Left kidney (tissue), 2 donors: ENCODE results near the gene BLM. TPM values are rescaled to one million over a fixed set of nuclear protein-coding genes. Genes with fewer than 3 reads are reported as not detected.

Experiments used
- DNase-seq: peaks from one replicate; pipeline ENCODE4 v3.0.0-alpha.2; 2013
- polyA plus RNA-seq: library from polyadenylated mRNA; unstranded; fragments of 120-200 nt; gene quantifications from one replicate; pipeline ENCODE4 v1.2.1, GENCODE V29; 2013; ENCODE audit not compliant: insufficient read length

Gene BLM
- polyA plus RNA-seq, 1 donor = 17.7 TPM

DNA sequence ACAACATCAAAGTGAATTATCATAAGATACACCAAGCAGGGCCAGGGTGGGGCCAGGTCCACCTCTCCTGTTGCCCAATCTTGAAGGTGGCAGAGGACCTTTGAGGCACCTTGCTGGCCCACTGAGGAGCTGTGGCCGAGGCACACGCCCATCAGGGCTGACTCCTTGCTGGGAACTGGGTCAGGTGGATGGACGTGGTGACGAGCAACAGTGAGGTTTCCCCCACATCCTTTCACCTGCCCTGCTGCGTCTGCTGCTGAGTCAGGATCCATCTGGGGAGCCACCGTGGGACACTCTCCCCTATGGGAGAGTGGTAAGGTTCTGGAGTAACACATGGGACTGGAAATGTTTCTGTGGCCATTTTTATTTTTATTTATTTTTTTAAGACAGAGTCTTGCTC lies 134.0 kb downstream of the BLM start:
- DNase-seq = no peak

DNA sequence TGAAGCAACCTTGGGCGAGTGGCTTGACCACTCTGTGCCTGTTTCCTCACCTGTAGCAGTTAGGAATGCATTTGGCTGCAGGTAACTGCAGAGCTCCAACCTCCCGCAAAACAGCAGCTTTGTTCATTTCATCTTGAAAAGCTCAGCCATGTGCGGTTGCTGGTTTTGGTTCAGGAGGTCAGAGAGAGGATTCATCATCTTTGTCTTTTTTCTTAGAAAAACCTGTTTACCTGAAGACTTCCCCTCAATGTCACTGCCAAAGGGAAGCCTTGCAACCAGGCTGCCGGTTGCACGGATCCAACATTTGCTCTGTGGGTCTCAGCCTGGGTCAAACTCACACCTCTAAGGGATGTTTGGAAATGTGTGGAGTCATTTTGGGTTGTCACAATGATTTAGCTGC lies 134.8 kb downstream of the BLM start:
- DNase-seq = no peak

DNA sequence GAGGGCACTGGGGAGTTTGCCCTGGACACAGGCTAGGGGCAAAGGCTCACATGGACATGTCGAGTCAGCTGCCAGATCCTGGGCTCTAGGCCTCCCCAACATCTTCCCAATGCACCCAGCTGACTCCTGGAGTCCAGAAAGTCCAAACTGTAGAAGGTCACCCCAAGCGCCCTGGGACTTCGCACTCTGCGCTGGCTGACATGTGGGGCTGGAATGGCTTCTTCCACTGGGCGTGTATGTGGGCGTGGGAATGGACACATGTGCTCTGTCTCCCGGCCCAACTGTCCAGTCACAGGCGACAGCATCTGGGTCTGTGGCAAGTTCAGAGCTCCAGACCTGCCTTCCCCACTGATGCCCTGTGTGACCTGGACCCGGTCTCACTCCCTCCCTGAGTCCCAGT lies 138.0 kb downstream of the BLM start:
- DNase-seq = no peak

DNA sequence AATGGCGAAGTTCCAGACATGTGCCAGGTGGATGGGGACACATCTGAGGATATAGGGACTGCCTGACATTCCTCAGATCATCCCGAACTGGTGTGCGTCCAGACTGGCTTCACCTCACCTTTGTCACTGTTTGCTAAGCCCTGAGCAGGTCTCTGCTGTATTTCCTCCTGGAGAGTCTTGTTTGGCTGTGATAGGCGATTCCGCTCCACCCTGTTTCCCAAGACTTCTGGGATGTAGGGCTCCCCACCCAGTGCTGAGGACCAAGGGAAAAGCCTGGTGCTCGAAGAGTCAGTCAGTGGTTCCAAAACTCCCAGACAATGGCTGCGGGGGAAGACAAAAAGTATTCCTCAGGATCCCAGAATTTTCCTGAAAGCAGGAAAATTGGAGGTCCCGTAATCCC lies 140.2 kb downstream of the BLM start:
- DNase-seq = no peak

DNA sequence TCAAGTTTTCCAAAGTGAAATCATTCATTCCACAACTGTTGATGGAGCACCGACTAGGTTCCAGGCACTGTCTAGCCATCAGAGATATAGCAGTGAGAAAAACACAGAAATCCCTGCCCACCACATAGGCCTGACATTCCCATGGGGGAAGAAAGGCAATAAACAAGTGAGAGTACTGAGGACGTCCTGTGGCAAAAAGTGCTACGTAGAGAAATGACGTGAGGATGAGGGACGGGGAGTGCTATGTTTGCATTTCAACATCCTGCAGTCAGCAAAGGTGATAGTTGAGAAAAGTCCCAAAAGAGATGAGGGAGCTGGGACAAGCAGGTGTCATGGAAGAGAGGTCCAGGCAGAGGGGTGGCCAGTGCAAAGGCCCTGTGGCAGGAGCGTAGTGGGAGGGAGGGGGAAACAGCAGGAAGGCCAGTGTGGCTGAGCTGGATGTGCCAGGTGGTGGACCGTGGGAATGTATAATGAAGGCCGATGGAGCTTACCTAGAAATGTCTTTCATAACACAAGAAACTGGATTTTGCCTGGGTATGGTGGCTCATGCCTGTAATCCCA lies 140.8 kb downstream of the BLM start:
- no peak for DNase-seq

DNA sequence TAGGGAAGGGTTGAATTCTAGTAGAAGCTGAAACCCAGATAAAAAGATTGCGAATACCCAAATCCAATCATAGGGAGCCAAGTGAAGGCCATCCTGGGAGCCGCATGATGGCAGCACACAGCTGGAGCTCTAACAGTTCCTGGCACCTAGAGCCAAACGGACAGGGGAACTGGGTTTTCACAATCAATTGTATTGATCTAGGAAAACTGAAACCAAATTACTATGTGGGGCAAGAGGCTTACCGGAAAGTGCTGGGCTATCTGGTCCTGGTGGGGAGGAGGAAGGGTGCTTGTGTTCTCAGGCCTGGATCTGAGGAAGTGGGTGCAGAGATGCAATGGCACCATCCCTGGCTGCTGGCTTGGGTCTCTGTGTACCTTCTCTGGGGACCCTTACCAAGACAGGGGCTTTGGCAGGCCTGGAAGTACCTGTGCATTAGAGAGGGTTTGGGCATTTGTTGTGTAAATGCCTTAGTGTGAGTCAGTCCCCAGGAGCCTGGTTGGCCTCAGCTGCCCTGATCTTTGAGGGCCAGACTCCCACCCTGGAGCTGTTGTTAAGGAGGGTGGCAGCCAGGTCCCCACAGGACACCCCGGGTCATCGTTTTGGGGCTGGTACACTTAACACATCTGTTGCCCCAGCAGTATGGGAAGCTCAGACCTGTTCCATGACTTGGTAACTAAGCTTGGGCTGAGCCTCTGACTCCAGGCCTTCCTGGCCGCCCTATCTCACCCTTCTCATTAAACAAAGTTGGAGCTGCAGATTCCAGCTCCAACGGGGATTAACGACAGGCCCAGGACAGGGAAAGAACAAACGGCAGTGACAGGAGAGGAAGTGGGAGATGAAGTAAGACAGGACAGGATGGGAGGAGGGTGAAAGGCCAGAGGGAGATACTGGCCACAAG lies 142.3 kb downstream of the BLM start:
- no peak for DNase-seq

DNA sequence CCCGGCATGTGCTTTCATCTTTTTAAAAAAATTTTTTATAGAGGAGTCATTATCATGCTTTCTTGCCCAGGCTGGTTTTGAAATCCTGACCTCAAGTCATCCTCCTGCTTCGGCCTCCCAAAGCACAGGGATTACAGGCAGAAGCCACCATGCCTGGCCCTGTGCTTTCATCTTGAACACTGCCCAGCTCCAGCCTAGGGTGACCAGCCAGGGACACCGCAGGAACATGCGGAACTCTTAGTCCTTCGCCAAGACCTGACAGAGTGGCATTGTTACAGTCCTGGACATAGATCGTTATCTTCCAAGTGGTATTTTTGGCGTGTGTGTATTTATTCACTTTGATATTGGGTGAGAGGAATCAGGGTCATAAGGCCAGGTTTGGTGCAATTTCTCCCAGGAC lies 143.3 kb downstream of the BLM start:
- DNase-seq = no peak

DNA sequence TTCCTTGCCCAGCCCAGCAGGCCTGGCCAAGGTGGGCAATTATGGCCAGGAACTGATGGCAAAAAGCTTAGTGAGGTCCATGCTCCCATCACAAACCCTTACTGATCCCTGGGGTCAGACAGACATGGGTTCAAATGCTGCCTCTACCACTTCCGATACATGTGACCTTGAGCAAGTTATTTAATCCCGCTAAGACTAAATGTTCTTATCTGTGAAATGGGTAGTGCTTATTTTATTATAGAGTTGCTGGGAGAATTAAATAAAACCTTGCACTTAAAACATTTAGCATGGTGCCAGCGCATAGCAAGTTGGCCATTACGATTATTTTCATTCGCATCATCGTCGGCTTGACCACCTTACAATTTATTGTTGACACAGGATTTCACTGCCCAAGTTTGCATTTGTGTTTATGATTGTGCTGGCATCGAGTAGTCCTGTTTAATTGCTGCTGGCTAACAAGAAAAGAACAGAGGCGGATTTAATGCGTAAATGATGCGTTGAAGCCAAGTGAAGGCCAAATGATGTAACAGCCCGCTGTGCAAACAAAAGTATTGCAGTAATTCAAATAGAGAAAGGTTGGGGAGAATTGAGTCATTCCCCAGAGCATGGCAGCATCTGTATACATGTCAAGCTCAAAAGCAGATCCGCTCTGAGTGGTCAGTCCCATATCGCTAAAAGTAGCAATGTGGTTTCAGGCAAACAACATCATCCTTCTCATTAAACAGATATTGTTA lies 144.0 kb downstream of the BLM start:
- DNase-seq = no peak

DNA sequence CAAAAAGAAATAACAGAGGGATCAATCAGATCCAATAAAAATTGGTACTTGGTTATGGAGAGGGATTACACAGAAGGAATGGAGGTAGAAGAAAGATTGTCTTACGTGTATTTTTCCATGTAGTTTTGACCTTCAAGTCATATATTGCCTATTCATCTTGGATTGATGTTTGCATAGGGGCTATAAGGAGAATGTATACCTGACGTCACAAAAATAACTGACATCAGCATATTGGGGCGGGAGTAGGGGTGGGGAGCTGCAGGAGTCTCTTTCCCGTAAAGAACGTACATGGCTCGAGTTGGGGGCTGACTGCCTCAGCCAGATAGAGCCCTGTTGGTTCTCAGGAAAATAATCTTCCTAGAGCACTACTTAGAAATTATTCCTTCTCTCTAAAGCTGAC lies 145.3 kb downstream of the BLM start:
- DNase-seq = no peak

DNA sequence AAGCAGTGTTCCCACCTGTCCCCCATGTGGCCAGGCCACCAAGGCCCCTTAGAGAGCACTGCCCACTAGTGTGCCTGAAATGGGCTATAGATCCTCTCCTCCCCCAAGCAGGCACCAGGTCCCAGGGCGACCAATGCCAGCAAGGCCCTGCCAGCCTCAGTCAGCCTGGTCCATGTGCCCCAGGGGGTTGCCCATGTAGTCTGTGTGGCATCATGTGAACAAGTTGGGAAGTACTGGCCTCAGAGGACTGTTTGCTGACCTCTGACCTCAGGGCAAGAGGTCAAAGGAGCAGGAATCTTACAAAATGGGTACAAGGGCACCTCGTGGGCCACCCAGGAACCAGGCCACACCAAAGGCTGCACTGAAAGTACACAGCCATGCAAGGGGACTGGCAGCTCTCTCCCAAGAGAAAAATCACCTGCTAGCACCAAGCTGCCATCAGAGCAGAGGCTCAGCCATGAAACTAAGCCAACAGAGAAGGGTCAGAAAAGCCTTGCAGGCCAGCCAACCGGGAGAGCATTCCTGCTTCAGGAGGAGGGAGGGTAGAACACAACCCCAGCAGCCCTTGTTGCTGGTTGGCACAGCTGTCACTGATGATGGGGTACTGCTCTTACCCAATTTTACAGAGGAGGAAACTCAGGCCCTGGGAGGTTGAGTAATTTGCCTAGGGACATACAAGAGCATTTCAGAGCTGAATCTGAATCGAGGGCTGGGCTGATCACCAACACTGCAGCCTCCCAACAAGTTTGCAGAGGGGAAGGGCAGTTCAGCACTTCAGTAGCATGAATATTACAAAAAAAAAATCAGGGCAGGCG lies 146.0 kb downstream of the BLM start:
- DNase-seq = no peak

DNA sequence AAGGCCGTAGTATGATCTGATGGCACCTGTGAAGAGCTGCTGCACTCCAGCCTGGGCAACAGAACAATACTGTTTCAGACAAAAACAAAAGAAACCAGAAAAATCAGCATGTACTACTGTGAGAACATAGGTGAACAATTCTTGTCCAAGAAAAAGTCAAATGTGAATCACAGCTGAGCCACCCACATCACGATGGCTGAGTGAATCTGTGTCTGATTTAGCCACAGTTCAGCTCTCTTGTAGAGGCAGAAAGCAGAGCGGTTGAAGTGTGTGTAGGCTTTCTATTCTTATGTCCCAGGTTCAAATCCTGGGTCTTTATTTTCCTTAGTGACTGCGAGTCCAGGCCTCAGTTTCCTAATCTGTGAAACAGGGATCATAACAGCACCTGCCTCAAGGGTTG lies 146.8 kb downstream of the BLM start:
- no peak for DNase-seq

DNA sequence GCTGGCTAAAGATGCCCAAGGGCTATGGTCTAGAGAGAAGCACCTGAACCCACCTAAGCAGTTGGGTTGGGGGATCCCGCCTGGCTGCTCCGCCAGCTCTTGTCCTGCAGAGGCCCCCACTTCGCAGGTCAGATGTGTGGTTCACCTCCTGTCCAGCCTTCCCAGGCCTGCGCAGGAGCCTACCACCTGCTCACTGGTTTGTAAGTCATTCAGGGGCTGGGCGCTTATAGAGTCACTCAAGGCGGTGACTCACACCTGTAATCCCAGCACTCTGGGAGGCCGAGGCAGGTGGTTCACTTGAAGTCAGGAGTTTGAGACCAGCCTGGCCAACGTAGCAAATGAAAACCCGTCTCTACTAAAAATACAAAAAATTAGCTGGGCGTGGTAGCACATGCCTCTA lies 147.4 kb downstream of the BLM start:
- DNase-seq = no peak

DNA sequence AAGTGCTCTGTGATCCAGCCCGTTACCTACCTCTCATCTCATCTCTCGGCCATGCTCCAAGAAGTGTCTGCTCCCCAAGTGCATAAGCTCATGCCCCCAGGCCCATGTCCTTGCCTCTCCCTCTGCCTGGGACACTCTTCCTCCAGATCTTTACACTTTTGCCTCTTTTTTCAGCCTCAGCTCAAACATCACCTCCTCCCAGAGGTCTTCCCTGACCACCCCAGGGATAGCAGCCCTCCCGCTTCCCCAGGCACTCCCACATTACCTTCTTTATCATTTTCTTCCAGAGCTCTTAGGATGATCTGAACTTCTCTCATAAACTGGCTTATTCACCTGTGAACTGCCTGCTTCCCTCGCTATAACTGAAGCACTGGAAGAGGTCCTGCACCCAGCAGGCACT lies 148.6 kb downstream of the BLM start:
- no peak for DNase-seq

Other genes starting within 250 kb of the BLM start
- 30.5 TPM for gene CRTC3, start 187.4 kb upstream of the BLM start, polyA plus RNA-seq
- gene FURIN, start 151.2 kb downstream of the BLM start, polyA plus RNA-seq = 36.5 TPM
- 13.1 TPM for gene FES, start 167.2 kb downstream of the BLM start, polyA plus RNA-seq
- gene MAN2A2, start 186.0 kb downstream of the BLM start, polyA plus RNA-seq = 52.7 TPM
- 12.1 TPM for gene HDDC3, start 215.2 kb downstream of the BLM start, polyA plus RNA-seq
- 60.3 TPM for gene UNC45A, start 217.9 kb downstream of the BLM start, polyA plus RNA-seq
- gene RCCD1, start 237.5 kb downstream of the BLM start, polyA plus RNA-seq = 17.0 TPM